H1 (cell line): ENCODE results near the gene ACOX1. TPM values are rescaled to one million over a fixed set of nuclear protein-coding genes. Genes with fewer than 3 reads are reported as not detected.

Experiments
- CTCF ChIA-PET: fragments of 300-600 bp; sonication (Branson Sonifier 250); formaldehyde crosslinking; loops from one replicate; lab custom pipeline; 2021; ENCODE audit not compliant: partially characterized antibody; lab: Charles Lee
- POLR2A ChIA-PET: fragments of 300-600 bp; sonication (Branson Sonifier 250); formaldehyde crosslinking; loops from one replicate; lab custom pipeline; 2021; ENCODE audit warnings: inconsistent platforms; ENCODE audit not compliant: partially characterized antibody; lab: Charles Lee
- DNase-seq, 2 experiments: peaks; one replicate each; pipeline versions ENCODE4 v3.0.0 to v3.0.0-alpha.2; 2010 to 2022; ENCODE audit warnings: low spot score in 2 of 2, low read depth in 1 of 2, mixed read lengths in 1 of 2
- FAIRE-seq: peaks from 2 replicates; lab custom pipeline; 2011; peaks lifted over from hg19 to GRCh38; lab: Jason Lieb, UNC
- H2AFZ ChIP-seq: 2 replicates; pipeline ENCODE4 v1.8.1; 2012; ENCODE audit warnings: low read length, inconsistent platforms
- H2AK5ac ChIP-seq: 2 replicates; pipeline ENCODE4 v1.6.1; 2013; ENCODE audit warnings: low read depth, low read length
- H2BK120ac ChIP-seq: replicated peaks from 2 replicates; pipeline ENCODE3; 2013; ENCODE audit warnings: low read depth, low read length, inconsistent platforms
- H2BK12ac ChIP-seq: 2 replicates; pipeline ENCODE4 v1.6.1; 2013; ENCODE audit warnings: low read depth, low read length
- H2BK15ac ChIP-seq: 2 replicates; pipeline ENCODE4 v1.6.1; 2013; ENCODE audit warnings: low read length
- H2BK20ac ChIP-seq: 2 replicates; pipeline ENCODE4 v1.6.1; 2013; ENCODE audit warnings: low read length
- H2BK5ac ChIP-seq: 2 replicates; pipeline ENCODE4 v1.6.1; 2013; ENCODE audit warnings: low read depth, low read length
- H3K14ac ChIP-seq: 2 replicates; pipeline ENCODE4 v1.6.1; 2013; ENCODE audit warnings: inconsistent platforms; ENCODE audit not compliant: insufficient read length
- H3K18ac ChIP-seq: 2 replicates; pipeline ENCODE4 v1.6.1; 2013; ENCODE audit warnings: low read length; ENCODE audit errors: extremely low read depth
- H3K23ac ChIP-seq: 2 replicates; pipeline ENCODE4 v1.6.1; 2013; ENCODE audit warnings: inconsistent platforms; ENCODE audit not compliant: insufficient read length
- H3K23me2 ChIP-seq: 2 replicates; pipeline ENCODE4 v1.6.1; 2013; ENCODE audit warnings: low read depth, low read length
- H3K27ac ChIP-seq: 2 replicates; pipeline ENCODE4 v1.6.1; 2011; ENCODE audit warnings: low read depth, low read length, inconsistent platforms
- H3K27me3 ChIP-seq, 4 experiments: replicated peaks in 1 of 4; 1 replicate in 1 of 4; 2 replicates in 3 of 4; pipeline versions ENCODE4 v1.6.1 to v1.8.1; 2011 to 2013; ENCODE audit warnings: low read length in 3 of 4, mild to moderate bottlenecking in 3 of 4, inconsistent platforms in 2 of 4, mixed read lengths in 2 of 4, moderate library complexity in 1 of 4; ENCODE audit not compliant: control insufficient read depth in 3 of 4, insufficient read depth in 3 of 4; ENCODE audit errors: extremely low read depth in 1 of 4
- H3K36me3 ChIP-seq, 4 experiments: 2 replicates each; pipeline versions ENCODE4 v1.6.1 to v1.8.1; 2011 to 2013; ENCODE audit warnings: mild to moderate bottlenecking in 4 of 4, low read length in 3 of 4, moderate library complexity in 2 of 4, control low read depth in 1 of 4, inconsistent platforms in 1 of 4; ENCODE audit not compliant: insufficient read depth in 4 of 4, control insufficient read depth in 2 of 4
- H3K4ac ChIP-seq: replicated peaks from 2 replicates; pipeline ENCODE3; 2013; ENCODE audit warnings: low read length, low read depth, mixed read lengths, inconsistent platforms; ENCODE audit not compliant: insufficient read length
- H3K4me1 ChIP-seq, 4 experiments: replicated peaks in 1 of 4; 1 replicate in 1 of 4; 2 replicates in 3 of 4; pipeline versions ENCODE4 v1.6.1 to v1.8.1; 2011 to 2013; ENCODE audit warnings: low read length in 3 of 4, inconsistent platforms in 2 of 4, mixed read lengths in 1 of 4; ENCODE audit not compliant: insufficient read depth in 4 of 4, control insufficient read depth in 3 of 4
- H3K4me2 ChIP-seq, 2 experiments: 2 replicates each; pipeline versions ENCODE4 v1.6.1 to v1.8.1; 2011 to 2013; ENCODE audit warnings: low read depth in 2 of 2, low read length in 2 of 2, control low read depth in 1 of 2, inconsistent platforms in 1 of 2, mild to moderate bottlenecking in 1 of 2; ENCODE audit not compliant: insufficient read depth in 1 of 2
- H3K4me3 ChIP-seq, 4 experiments: fragments of 200-600, 300-600 bp in 1 of 4; sonication (generic), shearing (Covaris generic), sonication (Bioruptor Twin) in 1 of 4; 2 replicates each; pipeline versions ENCODE4 v1.5.1 to v1.8.1; 2011 to 2016; ENCODE audit warnings: low read length in 4 of 4, low read depth in 3 of 4, control low read depth in 2 of 4, inconsistent platforms in 2 of 4, mild to moderate bottlenecking in 2 of 4, mixed read lengths in 1 of 4, moderate library complexity in 1 of 4; ENCODE audit not compliant: insufficient read depth in 2 of 4; ENCODE audit errors: extremely low read depth in 1 of 4
- H3K56ac ChIP-seq: replicated peaks from 2 replicates; pipeline ENCODE3; 2013; ENCODE audit warnings: low read depth, mild to moderate bottlenecking, mixed read lengths, low read length, inconsistent platforms; ENCODE audit not compliant: insufficient read length
- H3K79me1 ChIP-seq: 2 replicates; pipeline ENCODE4 v1.6.1; 2013; ENCODE audit warnings: low read depth, low read length, control low read depth
- H3K79me2 ChIP-seq, 2 experiments: 2 replicates each; pipeline versions ENCODE4 v1.6.1 to v1.8.1; 2012 to 2013; ENCODE audit warnings: low read length in 2 of 2, mild to moderate bottlenecking in 2 of 2, inconsistent platforms in 1 of 2; ENCODE audit not compliant: insufficient read depth in 2 of 2, control insufficient read depth in 1 of 2
- H3K9ac ChIP-seq, 4 experiments: replicated peaks in 1 of 4; 1 replicate in 1 of 4; 2 replicates in 3 of 4; pipeline versions ENCODE4 v1.6.1 to v1.8.1; 2011 to 2013; ENCODE audit warnings: low read depth in 3 of 4, low read length in 3 of 4, control low read depth in 2 of 4, mild to moderate bottlenecking in 2 of 4, moderate library complexity in 2 of 4, inconsistent platforms in 1 of 4; ENCODE audit errors: extremely low read depth in 1 of 4
- H3K9me3 ChIP-seq, 2 experiments: 2 replicates each; pipeline versions ENCODE4 v1.6.1 to v1.8.1; 2012 to 2013; ENCODE audit warnings: mild to moderate bottlenecking in 2 of 2, moderate library complexity in 2 of 2, control low read depth in 1 of 2, inconsistent platforms in 1 of 2, low read depth in 1 of 2, low read length in 1 of 2, mixed read lengths in 1 of 2; ENCODE audit not compliant: insufficient read depth in 2 of 2
- H4K20me1 ChIP-seq, 2 experiments: replicated peaks in 1 of 2; 2 replicates each; pipeline versions ENCODE3 to v1.8.1; 2011 to 2013; ENCODE audit warnings: inconsistent platforms in 2 of 2, low read length in 2 of 2, mild to moderate bottlenecking in 1 of 2; ENCODE audit not compliant: insufficient read depth in 2 of 2, control insufficient read depth in 1 of 2
- H4K5ac ChIP-seq: 2 replicates; pipeline ENCODE4 v1.6.1; 2013; ENCODE audit warnings: low read length, low read depth, mixed read lengths, inconsistent platforms; ENCODE audit not compliant: insufficient read length
- H4K8ac ChIP-seq: 2 replicates; pipeline ENCODE4 v1.8.0; 2013; ENCODE audit warnings: mild to moderate bottlenecking, moderate library complexity, low read length, inconsistent platforms; ENCODE audit not compliant: insufficient read depth; ENCODE audit errors: extremely low read depth
- H4K91ac ChIP-seq: replicated peaks from 2 replicates; pipeline ENCODE3; 2013; ENCODE audit warnings: low read length, mixed read lengths, inconsistent platforms; ENCODE audit not compliant: insufficient read length
- CBX5 ChIP-seq: fragments of 300-800, 300-1000 bp; sonication (generic); IDR thresholded peaks from 2 replicates; pipeline ENCODE4 v1.7.1; 2016; ENCODE audit warnings: antibody characterized with exemption, low read length, low read depth
- CHD2 ChIP-seq: IDR thresholded peaks from 2 replicates; pipeline ENCODE4 v1.6.1; 2012; ENCODE audit warnings: low read length, improper control_type of control experiment
- GABPA ChIP-seq: IDR thresholded peaks from 2 replicates; pipeline ENCODE4 v1.6.1; 2011; ENCODE audit warnings: mild to moderate bottlenecking, low read length, moderate library complexity, borderline replicate concordance; ENCODE audit not compliant: insufficient read depth
- POU5F1 ChIP-seq: IDR thresholded peaks from 2 replicates; pipeline ENCODE4 v1.6.1; 2011; ENCODE audit warnings: low read depth, mild to moderate bottlenecking, low read length, moderate library complexity
- RAD21 ChIP-seq, 2 experiments: IDR thresholded peaks in 1 of 2; conservative IDR thresholded peaks in 1 of 2; 2 replicates each; pipeline ENCODE4 v1.6.1; 2011; ENCODE audit warnings: low read depth in 2 of 2, low read length in 2 of 2, improper control_type of control experiment in 1 of 2, inconsistent platforms in 1 of 2, mild to moderate bottlenecking in 1 of 2, moderate library complexity in 1 of 2
- RFX5 ChIP-seq: IDR thresholded peaks from 2 replicates; pipeline ENCODE4 v1.6.1; 2011; ENCODE audit warnings: low read depth, low read length, improper control_type of control experiment, borderline replicate concordance
- SP4 ChIP-seq: IDR thresholded peaks from 2 replicates; pipeline ENCODE4 v1.6.1; 2012; ENCODE audit warnings: low read length, inconsistent platforms
- WGBS, 2 experiments: shearing (Covaris generic) in 1 of 2; methylation state at CpG; one replicate each; pipeline versions ENCODE4 v1.1.6 to v1.1.7; 2013 to 2015; ENCODE audit warnings: low lambda C conversion rate in 2 of 2, mixed read lengths in 2 of 2, inconsistent platforms in 1 of 2, low coverage in 1 of 2, missing lambda C conversion rate in 1 of 2; ENCODE audit not compliant: insufficient replicate concordance in 2 of 2, insufficient coverage in 1 of 2, insufficient read length in 1 of 2; ENCODE audit errors: extremely low coverage in 1 of 2, missing lambda C conversion rate in 1 of 2; 5-methylcytosine and 5-hydroxymethylcytosine counted together
- polyA plus RNA-seq, 7 experiments: library from polyadenylated mRNA; depleted of rRNA in 3 of 7; stranded (reverse) in 5 of 7; unstranded in 2 of 7; fragments of >200 nt in 5 of 7; fragments of 200-250 nt in 2 of 7; gene quantifications; 1 replicate in 5 of 7; 2 replicates in 1 of 7; 4 replicates in 1 of 7; pipeline versions ENCODE4 v1.2.1 to v1.2.3, GENCODE V29; 2011 to 2013; ENCODE audit warnings: missing spikeins in 2 of 7, mixed read lengths in 2 of 7
- total RNA-seq: library from RNA; stranded (reverse); fragmentation: NEBNext Ultra II Directional; extraction: Animal tissue kit (Norgen Biotek cat#: 25700); gene quantifications from 2 replicates; pipeline ENCODE4 v1.2.1, GENCODE V29; 2021

Gene ACOX1
- total and polyA plus RNA-seq, 2 of the 8 experiments (the other 6 are each of a cell fraction or from before 2014, with no cell fraction given), result 10.5 to 30.4 TPM

GRCh38 chr17:75917141-75917916 lies 61.6 kb downstream of the ACOX1 start:
- Histone ChIP-seq H3K9me3 (no peaks in the 10 kb centered on the region), H3K18ac (no peak overlapping the region), H3K27me3 (no peaks in the 10 kb centered on the region), H4K91ac (no peak overlapping the region), H3K4me2 (no peak overlapping the region), H4K20me1 (no peaks in the 10 kb centered on the region), H3K27ac (no peak overlapping the region), H2AFZ (no peak overlapping the region), H3K4me1 (no peaks in the 10 kb centered on the region), H2BK12ac (no peak overlapping the region), H3K23me2 (no peaks in the 10 kb centered on the region), H3K9ac (no peak overlapping the region), H3K4ac (no peak overlapping the region), H3K23ac (no peak overlapping the region), H3K4me3 (no peak overlapping the region), H2BK5ac (no peak overlapping the region), H3K36me3 (peaks cover 0 to 3% (median 0%) of the 10 kb centered on the region in 4 experiments; a peak in 2 of 8 replicates), H2BK120ac (no peak overlapping the region), H2BK20ac (no peak overlapping the region), H3K56ac (no peak overlapping the region), H2BK15ac (no peak overlapping the region), H4K5ac (no peak overlapping the region), H3K79me1 (no peaks in the 10 kb centered on the region), H4K8ac (peak overlapping the region; percentile 25; the same call in 1 of the 2 replicates), H2AK5ac (no peak overlapping the region), H3K14ac (no peak overlapping the region), H3K79me2 (no peaks in the 10 kb centered on the region)
- 97% methylated on average over 22 of the region's 23 CpGs; no CpG with 5 or more reads in 1 of the 2 experiments for WGBS, 2 experiments
- DNase-seq (no peak), FAIRE-seq (no peak)
- no peak for TF ChIP-seq GABPA
- no peak for TF ChIP-seq RAD21 (IDR thresholded peaks at IDR 0.05 in 1 of 2, conservative IDR thresholded peaks at IDR 0.05 in 1 of 2; ENCODE audit: low read depth in 2 of 2, low read length in 2 of 2)
- TF ChIP-seq SP4, result no peak
- TF ChIP-seq RFX5, result no peak
- no peak for TF ChIP-seq CBX5
- TF ChIP-seq POU5F1, result no peak
- TF ChIP-seq CHD2, result no peak
- POLR2A ChIA-PET, result interaction anchor here (1.5 to 3.7 kb wide), 2 partner anchors 7 to 11 kb away, joined by 4 to 16 read pairs; no protein-coding TSS in a partner anchor
- CTCF ChIA-PET, result interaction anchor here (0.8 to 51.3 kb wide), 6 partner anchors 11 to 91 kb away, joined by 3 to 885 read pairs (median 18); partner anchors contain the start of genes CDK3, MRPL38 and WBP2
